Epithelial cell of esophagus (primary cell): Measurements from ENCODE around the gene MAP6D1.

Experiments
- DNase-seq: peaks from one replicate; pipeline ENCODE4 v3.0.0; 2010; ENCODE audit warnings: low read depth
- H3K4me3 ChIP-seq: 2 replicates; pipeline ENCODE4 v1.5.1; 2011; ENCODE audit warnings: mild to moderate bottlenecking, low read length, control low read depth
- CTCF ChIP-seq: IDR thresholded peaks from 2 replicates; pipeline ENCODE4 v1.5.1; 2011; ENCODE audit warnings: low read depth, mild to moderate bottlenecking, low read length, control low read depth, inconsistent platforms; ENCODE audit not compliant: insufficient read depth; ENCODE audit errors: missing control alignments

MAP6D1 gene

GRCh38 chr3:183812761-183813445 is 12.5 kb downstream of the MAP6D1 start:
- TF ChIP-seq CTCF, result no peak
- no peak for DNase-seq
- no peak overlapping the region for H3K4me3 ChIP-seq

GRCh38 chr3:183811638-183812037 is 13.7 kb downstream of the MAP6D1 start:
- DNase-seq, result peak; percentile 84

GRCh38 chr3:183810643-183811594 is 14.5 kb downstream of the MAP6D1 start:
- no peak for DNase-seq
- H3K4me3 ChIP-seq, result no peak overlapping the region
- TF ChIP-seq CTCF, result no peak

More at GRCh38 chr3:183811638-183812037, 13.7 kb downstream of the MAP6D1 start:
- no peak overlapping the region for H3K4me3 ChIP-seq
- TF ChIP-seq CTCF, result no peak

GRCh38 chr3:183809270-183809669 is 16.1 kb downstream of the MAP6D1 start:
- DNase-seq, result no peak
- no peak overlapping the region for H3K4me3 ChIP-seq
- no peak for TF ChIP-seq CTCF

GRCh38 chr3:183808355-183808754 is 17.0 kb downstream of the MAP6D1 start:
- H3K4me3 ChIP-seq, result no peak overlapping the region
- DNase-seq, result no peak
- no peak for TF ChIP-seq CTCF

- no peak overlapping the region for H3K4me3 ChIP-seq
- no peak for TF ChIP-seq CTCF
- no peak for DNase-seq
Measured at GRCh38 chr3:183807881-183808280, 17.5 kb downstream of the MAP6D1 start.
